Natural killer cell (primary cell): ENCODE measurements around the gene ST6GALNAC3. TPM values are rescaled to one million over a fixed set of nuclear protein-coding genes. Genes with fewer than 3 reads are reported as not detected.

Experiments used
- ATAC-seq, 3 donors: fragments of 150-1000 bp in 2 of 3; fragments of 200-7000 bp in 1 of 3; cut with Tn5 transposase; 1 replicate in 1 of 3; 2 replicates in 2 of 3; pipeline ENCODE4 v1.10.0; 2021; ENCODE audit warnings: mild to moderate bottlenecking in 2 of 3, moderate library complexity in 2 of 3
- DNase-seq, 2 donors: peaks; one replicate each; pipeline versions ENCODE4 v3.0.0 to v3.0.0-alpha.2; 2013 to 2021; ENCODE audit warnings: mixed read lengths in 1 of 2
- H3K27ac ChIP-seq: one replicate; pipeline ENCODE4 v1.5.1; 2013; ENCODE audit warnings: mild to moderate bottlenecking, low read length
- H3K27me3 ChIP-seq: one replicate; pipeline ENCODE4 v1.6.1; 2013; ENCODE audit warnings: low read length; ENCODE audit not compliant: control insufficient read depth, insufficient read depth
- H3K36me3 ChIP-seq: one replicate; pipeline ENCODE4 v1.6.1; 2013; ENCODE audit warnings: low read length; ENCODE audit not compliant: control insufficient read depth, insufficient read depth
- H3K4me1 ChIP-seq: one replicate; pipeline ENCODE4 v1.6.1; 2013; ENCODE audit warnings: low read length; ENCODE audit not compliant: control insufficient read depth, insufficient read depth
- H3K4me3 ChIP-seq: one replicate; pipeline ENCODE4 v1.5.1; 2013; ENCODE audit warnings: low read length
- H3K9me3 ChIP-seq: one replicate; pipeline ENCODE4 v1.6.1; 2013; ENCODE audit warnings: low read length; ENCODE audit not compliant: control insufficient read depth, insufficient read depth
- H3K27ac Mint-ChIP-seq, 2 donors: one replicate each; pipeline ENCODE4 v1.8.0; 2022; ENCODE audit warnings: mild to moderate bottlenecking in 2 of 2, mixed read lengths in 2 of 2, moderate library complexity in 1 of 2
- H3K27me3 Mint-ChIP-seq, 2 donors: one replicate each; pipeline ENCODE4 v1.8.0; 2022; ENCODE audit warnings: low read depth in 2 of 2, mixed read lengths in 2 of 2
- H3K36me3 Mint-ChIP-seq: one replicate; pipeline ENCODE4 v1.8.0; 2022; ENCODE audit warnings: mixed read lengths
- H3K4me1 Mint-ChIP-seq, 2 donors: one replicate each; pipeline ENCODE4 v1.8.0; 2022; ENCODE audit warnings: mixed read lengths in 2 of 2
- H3K4me3 Mint-ChIP-seq: one replicate; pipeline ENCODE4 v1.8.0; 2022; ENCODE audit warnings: mild to moderate bottlenecking, moderate library complexity, mixed read lengths
- H3K9me3 Mint-ChIP-seq, 2 donors: one replicate each; pipeline ENCODE4 v1.8.0; 2022; ENCODE audit warnings: mixed read lengths in 2 of 2
- WGBS: methylation state at CpG from one replicate; pipeline ENCODE4 v1.1.7; 2013; ENCODE audit warnings: missing lambda C conversion rate; ENCODE audit not compliant: insufficient coverage; 5-methylcytosine and 5-hydroxymethylcytosine counted together
- intact Hi-C: fragments of 100-400 bp; cut with micrococcal nuclease; formaldehyde crosslinking; loops from one replicate; pipeline ENCODE4 v1.14.2; 2022
- total RNA-seq, 4 donors: library from RNA; stranded (reverse); fragments of 120-200 nt in 1 of 4; gene quantifications; one replicate each; pipeline versions ENCODE4 v1.2.3 to v1.2.4, GENCODE V29; 2013 to 2022
- TF ChIP-seq, protein P1 (sequence below): fragments of 200-600 bp; IDR thresholded peaks from one replicate; pipeline ENCODE4 v1.8.0; 2022; ENCODE audit warnings: antibody characterized with exemption

ST6GALNAC3 gene
- total RNA-seq, 3 donors from 2014 or later (not counting 1 experiment from before 2014, with no cell fraction given): not detected

DNA sequence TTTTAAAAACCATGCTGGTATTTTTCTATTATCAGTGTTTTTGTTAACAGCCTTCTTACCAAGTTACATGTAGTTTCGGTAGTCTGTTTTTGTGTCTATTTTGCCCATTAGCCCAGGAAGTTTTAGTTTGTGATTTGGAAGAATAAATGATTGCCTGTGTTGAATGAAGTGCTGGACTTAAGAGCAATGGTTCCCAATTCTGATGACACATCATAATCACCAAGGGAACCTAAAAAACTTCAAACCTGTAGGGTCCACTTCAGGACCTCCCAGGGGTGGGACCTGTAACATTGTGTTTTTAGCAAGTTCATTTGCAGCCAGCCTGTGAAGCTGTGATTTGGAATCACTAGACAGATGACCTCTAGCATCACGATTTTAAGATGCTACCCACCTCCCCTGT is 43.0 kb upstream of the ST6GALNAC3 start:
- no peak for DNase-seq
- Histone ChIP-seq H3K4me1 (no peaks in the 10 kb centered on the region), H3K36me3 (no peaks in the 10 kb centered on the region), H3K27ac (no peak overlapping the region), H3K9me3 (no peaks in the 10 kb centered on the region), H3K27me3 (no peaks in the 10 kb centered on the region), H3K4me3 (no peak overlapping the region)
- Mint-ChIP-seq H3K9me3 (peaks cover 0 to 2% of the 10 kb centered on the region in 2 donors), H3K36me3 (no peaks in the 10 kb centered on the region), H3K4me3 (no peak overlapping the region), H3K27ac (no peak overlapping the region), H3K4me1 (no peaks in the 10 kb centered on the region), H3K27me3 (peaks cover 0 to 2% of the 10 kb centered on the region in 2 donors)
- no peak for ATAC-seq
- WGBS: 60% methylated on average over 2 of the region's 2 CpGs
- intact Hi-C loops: no loop called here
- TF ChIP-seq, protein P1, sequence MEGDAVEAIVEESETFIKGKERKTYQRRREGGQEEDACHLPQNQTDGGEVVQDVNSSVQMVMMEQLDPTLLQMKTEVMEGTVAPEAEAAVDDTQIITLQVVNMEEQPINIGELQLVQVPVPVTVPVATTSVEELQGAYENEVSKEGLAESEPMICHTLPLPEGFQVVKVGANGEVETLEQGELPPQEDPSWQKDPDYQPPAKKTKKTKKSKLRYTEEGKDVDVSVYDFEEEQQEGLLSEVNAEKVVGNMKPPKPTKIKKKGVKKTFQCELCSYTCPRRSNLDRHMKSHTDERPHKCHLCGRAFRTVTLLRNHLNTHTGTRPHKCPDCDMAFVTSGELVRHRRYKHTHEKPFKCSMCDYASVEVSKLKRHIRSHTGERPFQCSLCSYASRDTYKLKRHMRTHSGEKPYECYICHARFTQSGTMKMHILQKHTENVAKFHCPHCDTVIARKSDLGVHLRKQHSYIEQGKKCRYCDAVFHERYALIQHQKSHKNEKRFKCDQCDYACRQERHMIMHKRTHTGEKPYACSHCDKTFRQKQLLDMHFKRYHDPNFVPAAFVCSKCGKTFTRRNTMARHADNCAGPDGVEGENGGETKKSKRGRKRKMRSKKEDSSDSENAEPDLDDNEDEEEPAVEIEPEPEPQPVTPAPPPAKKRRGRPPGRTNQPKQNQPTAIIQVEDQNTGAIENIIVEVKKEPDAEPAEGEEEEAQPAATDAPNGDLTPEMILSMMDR: no peak

DNA sequence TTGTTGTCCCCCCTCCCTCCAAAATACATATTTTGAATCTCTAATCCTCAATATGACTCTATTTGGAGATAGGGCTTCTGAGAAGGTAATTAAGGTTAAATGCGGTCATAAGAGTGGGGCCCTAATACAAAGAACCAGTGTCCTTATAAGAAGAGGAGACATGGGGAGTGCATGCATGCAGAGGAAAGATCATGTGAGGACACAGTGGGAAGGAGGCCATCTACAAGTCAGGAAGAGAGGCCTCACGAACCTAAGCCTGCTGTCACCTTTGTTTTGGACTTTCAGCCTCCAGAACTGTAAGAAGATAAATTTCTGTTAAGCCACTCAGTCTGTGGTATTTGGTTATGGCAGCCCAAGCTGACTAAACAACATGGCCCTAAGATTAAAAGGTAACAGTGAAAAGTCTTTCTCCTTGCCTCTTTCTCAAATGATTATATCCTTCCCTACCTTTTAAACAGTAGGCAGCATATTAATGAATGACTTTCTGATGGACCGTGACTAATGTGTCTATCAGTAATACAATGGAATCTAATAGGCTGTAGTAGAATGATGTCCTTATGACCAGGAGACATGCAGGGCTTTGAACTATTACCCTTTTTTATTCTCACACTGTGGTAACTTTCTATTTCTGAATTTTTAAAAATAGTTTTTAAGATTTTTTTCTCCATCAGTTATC is 40.6 kb upstream of the ST6GALNAC3 start:
- Histone ChIP-seq H3K36me3 (no peaks in the 10 kb centered on the region), H3K9me3 (no peaks in the 10 kb centered on the region), H3K27ac (no peak overlapping the region), H3K4me1 (no peaks in the 10 kb centered on the region), H3K4me3 (no peak overlapping the region), H3K27me3 (no peaks in the 10 kb centered on the region)
- ATAC-seq (no peak), DNase-seq (no peak)
- Mint-ChIP-seq H3K36me3 (no peaks in the 10 kb centered on the region), H3K27me3 (peaks cover 0 to 2% of the 10 kb centered on the region in 2 donors), H3K27ac (no peak overlapping the region), H3K4me1 (no peaks in the 10 kb centered on the region), H3K4me3 (no peak overlapping the region), H3K9me3 (peaks cover 0 to 2% of the 10 kb centered on the region in 2 donors)
- TF ChIP-seq, protein P1: no peak
- intact Hi-C loops: no loop called here
- WGBS: 86% methylated on average over 2 of the region's 3 CpGs

DNA sequence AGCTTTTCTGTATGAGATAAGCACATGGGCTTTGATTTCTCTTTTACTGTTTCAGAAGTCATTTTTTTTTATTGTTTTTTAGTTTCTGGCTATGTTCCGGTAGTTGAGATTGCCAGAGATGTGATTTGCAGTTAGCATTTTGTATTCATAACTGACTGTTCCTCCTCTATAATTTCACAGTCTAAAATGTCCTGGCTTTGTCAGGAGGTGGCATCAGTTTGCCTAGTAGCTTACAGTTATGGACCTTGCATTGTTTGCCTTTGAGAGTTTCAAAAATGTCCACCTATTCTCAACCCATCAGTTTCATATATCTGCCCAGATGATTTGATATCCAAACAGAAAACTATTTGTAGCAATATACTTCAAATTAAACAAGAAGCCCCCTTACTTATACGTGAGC is 39.5 kb upstream of the ST6GALNAC3 start:
- Histone ChIP-seq H3K27me3 (no peaks in the 10 kb centered on the region), H3K36me3 (no peaks in the 10 kb centered on the region), H3K4me3 (no peak overlapping the region), H3K9me3 (no peaks in the 10 kb centered on the region), H3K27ac (no peak overlapping the region), H3K4me1 (no peaks in the 10 kb centered on the region)
- TF ChIP-seq, protein P1: no peak
- 100% methylated on average over 2 of the region's 2 CpGs for WGBS
- no peak overlapping the region for H3K4me3 Mint-ChIP-seq
- intact Hi-C loops: no loop called here
- no peak overlapping the region for H3K27ac Mint-ChIP-seq
- no peaks in the 10 kb centered on the region for H3K4me1 Mint-ChIP-seq
- peaks cover 0 to 2% of the 10 kb centered on the region in 2 donors for H3K27me3 Mint-ChIP-seq
- no peak for ATAC-seq
- DNase-seq: peak in 1 of 2 donors; percentile 8
- H3K9me3 Mint-ChIP-seq: peaks cover 0 to 2% of the 10 kb centered on the region in 2 donors
- H3K36me3 Mint-ChIP-seq: no peaks in the 10 kb centered on the region

DNA sequence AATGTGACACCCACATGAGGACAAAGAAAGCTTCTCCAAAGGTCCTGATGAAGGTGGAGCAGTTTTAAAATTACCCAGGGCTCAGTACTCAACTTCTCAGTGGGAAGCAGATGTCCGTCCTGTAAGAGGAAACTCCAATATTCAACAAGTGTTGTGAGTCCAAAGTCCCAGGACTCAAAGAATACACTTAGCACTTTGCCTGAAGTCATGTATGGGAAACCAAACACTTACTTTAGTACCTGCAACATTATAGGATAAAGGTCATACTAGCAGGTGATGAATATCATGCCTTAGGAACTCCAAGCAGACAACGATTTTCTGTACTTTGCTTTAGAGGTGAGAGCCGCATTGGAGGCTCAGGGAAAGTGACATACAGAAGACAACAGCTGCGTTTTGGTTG is 37.2 kb upstream of the ST6GALNAC3 start:
- H3K27ac Mint-ChIP-seq: no peak overlapping the region
- intact Hi-C loops: no loop called here
- peaks cover 0 to 2% of the 10 kb centered on the region in 2 donors for H3K9me3 Mint-ChIP-seq
- H3K27me3 Mint-ChIP-seq: no peaks in the 10 kb centered on the region
- Histone ChIP-seq H3K9me3 (no peaks in the 10 kb centered on the region), H3K36me3 (no peaks in the 10 kb centered on the region), H3K4me3 (no peak overlapping the region), H3K27ac (no peak overlapping the region), H3K4me1 (no peaks in the 10 kb centered on the region), H3K27me3 (no peaks in the 10 kb centered on the region)
- H3K4me3 Mint-ChIP-seq: no peak overlapping the region
- DNase-seq: no peak
- 88% methylated on average over 4 of the region's 4 CpGs for WGBS
- no peak for ATAC-seq
- H3K36me3 Mint-ChIP-seq: no peaks in the 10 kb centered on the region
- no peaks in the 10 kb centered on the region for H3K4me1 Mint-ChIP-seq
- TF ChIP-seq, protein P1: no peak
